Smooth muscle cell (in vitro differentiated cells): Measurements from ENCODE around the gene SMC4. TPM values are rescaled to one million over a fixed set of nuclear protein-coding genes. Genes with fewer than 3 reads are reported as not detected.
A peak's percentile ranks its signal among the peaks of the same experiment; 100 is the strongest.

Experiments
- DNase-seq: peaks from one replicate; lab custom pipeline; 2025; ENCODE audit not compliant: unreplicated experiment; lab: John Stamatoyannopoulos, UW
- H2AFZ ChIP-seq: fragments of 200-600 bp; sonication (generic); 2 replicates; pipeline ENCODE4 v1.6.0; 2016; ENCODE audit warnings: antibody characterized with exemption, low read depth, mild to moderate bottlenecking
- H3F3A ChIP-seq: fragments of 200-600 bp; sonication (generic); 2 replicates; pipeline ENCODE4 v1.6.0; 2017; ENCODE audit warnings: antibody characterized with exemption, low read depth
- H3K27ac ChIP-seq: fragments of 200-600 bp; sonication (generic); 2 replicates; pipeline ENCODE4 v1.5.1; 2016; ENCODE audit warnings: low read depth, mild to moderate bottlenecking
- H3K27me3 ChIP-seq: fragments of 200-600 bp; sonication (generic); 2 replicates; pipeline ENCODE4 v1.6.1; 2016; ENCODE audit warnings: low read depth, mild to moderate bottlenecking
- H3K36me3 ChIP-seq: fragments of 200-600 bp; sonication (generic); 2 replicates; pipeline ENCODE4 v1.5.1; 2016; ENCODE audit warnings: low read depth
- H3K4me1 ChIP-seq: fragments of 200-600 bp; sonication (generic); 2 replicates; pipeline ENCODE4 v1.5.1; 2016; ENCODE audit warnings: low read depth
- H3K4me2 ChIP-seq: fragments of 200-600 bp; sonication (generic); 2 replicates; pipeline ENCODE4 v1.6.0; 2016; ENCODE audit warnings: mild to moderate bottlenecking
- H3K4me3 ChIP-seq: fragments of 200-600 bp; sonication (generic); 2 replicates; pipeline ENCODE4 v1.5.1; 2016; ENCODE audit warnings: mild to moderate bottlenecking
- H3K79me2 ChIP-seq: fragments of 200-600 bp; sonication (generic); 2 replicates; pipeline ENCODE4 v1.6.0; 2016; ENCODE audit warnings: low read depth, mild to moderate bottlenecking
- H3K9ac ChIP-seq: fragments of 200-600 bp; sonication (generic); 2 replicates; pipeline ENCODE4 v1.6.0; 2016; ENCODE audit warnings: low read depth
- H3K9me3 ChIP-seq: fragments of 200-600 bp; sonication (generic); replicated peaks from 2 replicates; pipeline ENCODE4 v1.5.1; 2016; ENCODE audit warnings: low read depth
- H4K20me1 ChIP-seq: fragments of 200-600 bp; sonication (generic); 2 replicates; pipeline ENCODE4 v1.6.0; 2016; ENCODE audit warnings: low read depth
- WGBS: methylation state at CpG from one replicate; pipeline ENCODE4 v1.1.7; 2016; ENCODE audit warnings: low lambda C conversion rate; 5-methylcytosine and 5-hydroxymethylcytosine counted together
- polyA plus RNA-seq: library from polyadenylated mRNA; unstranded; fragments of >200 nt; fragmentation: Nextera tagmentation; extraction: Ambion mirVana; gene quantifications from 2 replicates; pipeline ENCODE4 v1.2.1, GENCODE V29; 2016
- total RNA-seq: library from RNA; depleted of rRNA; stranded (reverse); fragments of >200 nt; gene quantifications from 2 replicates; pipeline ENCODE4 v1.2.3, GENCODE V29; 2014
- TF ChIP-seq, protein P1 (sequence below): fragments of 200-600 bp; sonication (generic); IDR thresholded peaks from 2 replicates; pipeline ENCODE4 v1.5.1; 2017; ENCODE audit warnings: borderline replicate concordance, mild to moderate bottlenecking, antibody characterized with exemption; ENCODE audit not compliant: insufficient read depth, poor library complexity, severe bottlenecking

Gene SMC4
- total and polyA plus RNA-seq, 2 experiments from 2014 or later: 55.1 to 122 TPM

DNA sequence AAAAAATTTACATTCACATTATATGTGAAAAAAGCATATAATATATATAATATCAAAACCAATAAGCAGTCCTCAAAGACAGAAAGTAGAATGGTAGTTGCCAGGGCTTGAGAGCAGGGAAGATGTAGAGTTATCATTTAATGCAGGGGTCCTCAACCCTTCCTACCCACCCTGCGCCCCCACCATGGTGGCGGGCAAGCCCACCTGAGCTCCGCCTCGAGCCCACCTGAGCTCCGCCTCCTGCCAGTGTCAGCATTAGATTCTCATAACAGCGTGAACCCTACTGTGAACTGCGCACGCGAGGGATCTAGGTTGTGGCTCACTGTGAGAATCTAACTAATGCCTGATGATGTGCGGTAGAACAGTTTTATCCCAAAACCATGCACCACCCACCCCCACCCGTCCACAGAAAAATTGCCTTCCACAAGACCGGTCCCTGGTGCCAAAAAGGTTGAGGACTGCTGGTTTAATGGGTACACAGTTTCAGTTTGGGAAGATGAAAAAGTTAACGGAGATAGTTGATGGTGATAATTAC lies 47.1 kb downstream of the SMC4 start:
- H3K9ac ChIP-seq: no peak overlapping the region
- H3K36me3 ChIP-seq: no peaks in the 10 kb centered on the region
- WGBS: 97% methylated on average over 13 of the region's 13 CpGs
- H3K27me3 ChIP-seq: no peaks in the 10 kb centered on the region
- peaks cover 19% of the 10 kb centered on the region for H3K4me1 ChIP-seq
- no peak overlapping the region for H3K4me2 ChIP-seq
- H3K4me3 ChIP-seq: no peak overlapping the region
- no peaks in the 10 kb centered on the region for H3K9me3 ChIP-seq
- no peak overlapping the region for H3K27ac ChIP-seq
- H3K79me2 ChIP-seq: peaks cover 64% of the 10 kb centered on the region
- TF ChIP-seq, protein P1, sequence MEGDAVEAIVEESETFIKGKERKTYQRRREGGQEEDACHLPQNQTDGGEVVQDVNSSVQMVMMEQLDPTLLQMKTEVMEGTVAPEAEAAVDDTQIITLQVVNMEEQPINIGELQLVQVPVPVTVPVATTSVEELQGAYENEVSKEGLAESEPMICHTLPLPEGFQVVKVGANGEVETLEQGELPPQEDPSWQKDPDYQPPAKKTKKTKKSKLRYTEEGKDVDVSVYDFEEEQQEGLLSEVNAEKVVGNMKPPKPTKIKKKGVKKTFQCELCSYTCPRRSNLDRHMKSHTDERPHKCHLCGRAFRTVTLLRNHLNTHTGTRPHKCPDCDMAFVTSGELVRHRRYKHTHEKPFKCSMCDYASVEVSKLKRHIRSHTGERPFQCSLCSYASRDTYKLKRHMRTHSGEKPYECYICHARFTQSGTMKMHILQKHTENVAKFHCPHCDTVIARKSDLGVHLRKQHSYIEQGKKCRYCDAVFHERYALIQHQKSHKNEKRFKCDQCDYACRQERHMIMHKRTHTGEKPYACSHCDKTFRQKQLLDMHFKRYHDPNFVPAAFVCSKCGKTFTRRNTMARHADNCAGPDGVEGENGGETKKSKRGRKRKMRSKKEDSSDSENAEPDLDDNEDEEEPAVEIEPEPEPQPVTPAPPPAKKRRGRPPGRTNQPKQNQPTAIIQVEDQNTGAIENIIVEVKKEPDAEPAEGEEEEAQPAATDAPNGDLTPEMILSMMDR: no peak
- DNase-seq: no peak
- H3F3A ChIP-seq: no peaks in the 10 kb centered on the region
- no peaks in the 10 kb centered on the region for H4K20me1 ChIP-seq
- H2AFZ ChIP-seq: no peak overlapping the region

DNA sequence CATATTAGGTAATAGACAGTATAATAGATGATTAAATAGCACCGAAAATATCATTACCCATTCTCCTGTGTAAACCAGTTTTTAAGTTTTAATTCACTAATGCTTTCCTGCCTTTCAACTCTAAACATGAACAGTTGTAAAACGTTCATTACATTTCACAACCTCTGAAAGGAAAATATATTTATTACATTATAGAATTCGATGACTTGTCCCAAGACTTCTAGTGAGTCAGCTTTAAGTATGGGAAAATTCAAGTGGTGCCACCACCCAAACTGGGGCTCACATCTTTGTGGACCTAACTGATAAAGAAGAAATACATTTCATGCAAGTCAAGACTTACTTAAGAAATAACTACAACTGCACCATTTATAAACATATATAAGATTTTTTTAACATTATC lies 48.1 kb downstream of the SMC4 start:
- no peaks in the 10 kb centered on the region for H3F3A ChIP-seq
- no peaks in the 10 kb centered on the region for H3K9me3 ChIP-seq
- H3K4me1 ChIP-seq: peaks cover 19% of the 10 kb centered on the region
- H4K20me1 ChIP-seq: no peaks in the 10 kb centered on the region
- peaks cover 60% of the 10 kb centered on the region for H3K79me2 ChIP-seq
- no peak overlapping the region for H2AFZ ChIP-seq
- no peaks in the 10 kb centered on the region for H3K36me3 ChIP-seq
- DNase-seq: no peak
- TF ChIP-seq, protein P1: no peak
- peak overlapping the region; percentile 1 for H3K27ac ChIP-seq
- peak overlapping the region; percentile 88 for H3K4me2 ChIP-seq
- H3K27me3 ChIP-seq: no peaks in the 10 kb centered on the region
- H3K9ac ChIP-seq: no peak overlapping the region
- WGBS: 64% methylated on average over 3 of the region's 3 CpGs
- peak overlapping the region; percentile 67 for H3K4me3 ChIP-seq

DNA sequence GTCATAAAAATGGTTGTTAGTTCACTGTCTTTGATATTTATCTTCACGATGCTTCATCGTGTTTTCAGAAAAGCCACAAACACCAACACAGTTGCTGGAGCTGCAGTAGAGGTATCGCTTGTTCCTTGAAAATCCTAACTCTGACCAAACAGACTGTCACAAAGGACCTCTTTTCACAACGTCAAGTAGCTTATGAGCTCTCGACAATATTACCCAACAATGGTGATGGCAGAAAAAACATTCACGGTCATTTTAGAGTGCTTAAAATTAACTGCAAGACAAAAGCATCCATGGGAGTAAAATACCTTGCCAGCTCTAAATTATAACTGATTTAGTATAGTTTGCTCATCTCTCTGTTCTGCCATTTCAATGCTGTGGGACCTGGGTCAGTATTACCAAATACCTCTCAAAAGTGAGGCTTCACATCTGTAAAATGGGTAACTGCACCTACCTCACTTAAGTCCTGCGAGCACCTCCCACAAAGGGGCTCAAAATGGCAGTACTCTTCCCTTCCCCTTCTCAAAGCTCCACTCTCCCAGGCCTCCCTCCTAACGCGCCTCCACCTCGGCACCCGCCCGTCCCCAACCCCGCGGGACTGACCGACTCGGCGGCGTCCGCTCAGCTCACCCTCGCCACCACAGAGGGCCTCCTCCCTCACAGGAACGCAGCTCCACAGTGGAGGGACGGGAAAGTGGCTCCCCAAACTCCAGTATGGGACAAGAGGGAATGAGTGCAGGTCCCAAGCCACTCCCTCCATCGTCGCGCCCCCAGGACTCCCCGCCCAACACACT lies 49.6 kb downstream of the SMC4 start:
- peak overlapping the region; percentile 82 for H3K27ac ChIP-seq

More for the DNA sequence above, 49.6 kb downstream of the SMC4 start:
- Histone ChIP-seq H3K79me2 (peaks cover 50% of the 10 kb centered on the region), H3K9me3 (no peaks in the 10 kb centered on the region), H3K4me3 (peak overlapping the region; percentile 67), H3K27me3 (no peaks in the 10 kb centered on the region), H3K4me1 (peaks cover 19% of the 10 kb centered on the region), H3K9ac (peak overlapping the region; percentile 21), H3F3A (no peaks in the 10 kb centered on the region), H3K4me2 (peak overlapping the region; percentile 88), H2AFZ (peak overlapping the region; percentile 92), H3K36me3 (no peaks in the 10 kb centered on the region), H4K20me1 (no peaks in the 10 kb centered on the region)
- no peak for DNase-seq
- WGBS: 2% methylated on average over 17 of the region's 26 CpGs
- TF ChIP-seq, protein P1: no peak
